ENCODE data around the gene FAM131A. TPM values are rescaled to one million over a fixed set of nuclear protein-coding genes. Genes with fewer than 3 reads are reported as not detected.

Gene FAM131A
- total and polyA plus RNA-seq, 9 of the 15 experiments (the other 6 are each of a cell fraction or from before 2014, with no cell fraction given): 0.48 to 11.1 (median 4.3) TPM

DNA sequence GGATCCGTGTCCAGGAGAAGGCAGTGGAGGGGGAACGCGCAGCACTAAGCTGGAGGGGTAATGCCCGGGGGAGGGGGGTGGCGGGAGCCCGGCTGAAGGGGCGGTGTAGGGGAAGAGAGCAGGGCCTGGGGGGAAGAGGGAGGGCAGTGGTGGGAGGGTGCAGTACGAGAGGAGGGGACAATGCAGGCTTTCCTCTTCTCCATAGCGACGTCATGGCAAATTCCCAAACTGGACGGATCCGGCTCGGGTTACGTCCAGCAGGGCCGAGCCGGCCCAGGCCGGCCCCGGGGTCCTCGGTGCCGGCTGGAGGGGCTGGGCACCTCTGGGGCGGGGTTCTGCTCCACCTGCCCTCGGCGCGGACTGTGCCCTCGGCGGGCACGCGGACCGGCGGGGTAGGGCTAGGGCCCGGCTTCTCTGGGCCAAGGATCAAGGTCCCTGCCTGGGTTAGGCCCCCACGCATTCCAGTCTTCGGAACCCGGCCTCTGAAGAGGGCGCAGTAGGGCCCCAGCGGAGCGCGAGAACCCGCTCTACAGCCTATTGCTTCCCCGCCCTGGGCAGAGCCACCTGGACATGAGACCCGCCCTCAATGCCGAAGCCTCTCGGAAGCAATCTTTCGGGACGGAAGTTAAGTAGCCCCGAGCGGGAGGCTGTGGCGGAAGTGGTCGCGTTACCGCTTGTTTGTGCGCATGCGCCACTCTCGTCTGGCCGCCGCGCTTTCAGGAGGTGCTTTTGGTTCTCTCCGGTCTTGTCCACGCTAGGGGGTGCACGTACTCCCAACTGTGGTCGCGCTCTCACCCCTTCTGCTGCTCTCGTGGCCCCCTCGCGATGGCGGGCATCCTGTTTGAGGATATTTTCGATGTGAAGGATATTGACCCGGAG lies 25.5 kb downstream of the FAM131A start (continued):
- TF ChIP-seq, protein P1, sequence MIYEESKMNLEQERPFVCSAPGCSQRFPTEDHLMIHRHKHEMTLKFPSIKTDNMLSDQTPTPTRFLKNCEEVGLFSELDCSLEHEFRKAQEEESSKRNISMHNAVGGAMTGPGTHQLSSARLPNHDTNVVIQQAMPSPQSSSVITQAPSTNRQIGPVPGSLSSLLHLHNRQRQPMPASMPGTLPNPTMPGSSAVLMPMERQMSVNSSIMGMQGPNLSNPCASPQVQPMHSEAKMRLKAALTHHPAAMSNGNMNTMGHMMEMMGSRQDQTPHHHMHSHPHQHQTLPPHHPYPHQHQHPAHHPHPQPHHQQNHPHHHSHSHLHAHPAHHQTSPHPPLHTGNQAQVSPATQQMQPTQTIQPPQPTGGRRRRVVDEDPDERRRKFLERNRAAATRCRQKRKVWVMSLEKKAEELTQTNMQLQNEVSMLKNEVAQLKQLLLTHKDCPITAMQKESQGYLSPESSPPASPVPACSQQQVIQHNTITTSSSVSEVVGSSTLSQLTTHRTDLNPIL (CRISPR knock-in tag; IDR thresholded peaks at IDR 0.05): no peak
- TF ChIP-seq, protein P2, sequence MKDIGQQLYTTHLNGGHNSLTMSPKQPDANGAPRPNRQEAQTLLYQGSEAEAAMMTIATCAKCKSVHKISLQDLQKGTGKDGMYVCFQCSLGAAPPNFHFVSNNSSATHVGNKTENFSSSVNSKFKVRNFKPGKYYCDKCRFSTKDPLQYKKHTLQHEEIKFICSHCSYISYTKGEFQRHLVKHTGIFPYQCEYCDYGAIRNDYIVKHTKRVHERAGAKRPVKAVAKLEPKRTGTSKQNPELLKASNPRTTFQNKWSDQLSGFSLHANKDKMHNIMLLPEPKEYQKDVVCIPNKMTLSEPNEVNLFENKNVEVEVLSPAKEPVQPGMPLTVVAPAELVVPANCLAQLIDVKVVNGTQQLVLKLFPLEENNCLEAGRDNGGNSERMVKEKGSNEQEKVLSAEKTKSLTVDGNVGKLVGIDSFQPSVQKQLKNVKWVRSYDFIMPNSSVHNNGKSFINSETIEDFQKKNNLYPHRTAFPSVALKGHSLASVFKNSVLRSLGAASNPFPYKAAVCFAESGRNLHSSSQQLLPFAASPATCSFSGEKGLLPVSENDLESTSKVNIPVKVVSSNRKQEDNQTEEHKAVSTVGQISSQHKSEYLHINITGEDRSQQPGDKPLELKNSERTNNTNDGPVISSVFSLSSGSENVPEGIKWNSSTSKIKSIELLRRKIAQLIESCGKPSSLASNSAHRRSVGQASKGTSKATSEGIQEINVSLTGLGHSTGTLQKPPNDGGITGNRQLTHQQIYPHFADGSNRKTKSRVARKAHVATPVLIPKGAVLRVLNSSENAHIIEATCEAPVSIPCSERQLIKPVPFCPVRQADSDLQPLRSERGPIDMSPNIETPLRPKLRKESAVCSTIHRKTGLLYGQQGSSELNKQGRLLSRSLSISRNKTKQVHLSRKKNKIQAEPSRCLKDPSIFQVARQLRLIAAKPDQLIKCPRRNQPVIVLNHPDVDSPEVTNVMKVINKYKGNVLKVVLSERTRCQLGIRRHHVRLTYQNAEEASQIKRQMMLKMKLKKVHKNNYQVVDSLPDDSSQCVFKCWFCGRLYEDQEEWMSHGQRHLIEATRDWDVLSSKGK (CRISPR knock-in tag; IDR thresholded peaks at IDR 0.05): no peak
- TF ChIP-seq ZNF316 (IDR thresholded peaks at IDR 0.05) (no peak), MTA1 (IDR thresholded peaks at IDR 0.05; ENCODE audit: borderline replicate concordance) (peak; percentile 76), POLR2AphosphoS2 (IDR thresholded peaks at IDR 0.05; ENCODE audit: low read length) (peak; percentile 97), MEIS2 (IDR thresholded peaks at IDR 0.05; ENCODE audit: partially characterized antibody) (peak; percentile 87), FOXP1 (CRISPR knock-in tag; IDR thresholded peaks at IDR 0.05) (0 out of 2 replicates have a peak, but pooled peaks have one; percentile 3), PML (IDR thresholded peaks at IDR 0.05; ENCODE audit: low read length) (peak; percentile 82), DIDO1 (tag; IDR thresholded peaks at IDR 0.05; ENCODE audit: low read depth) (peak; percentile 31; the same call in 1 of the 2 replicates), ATF1 (CRISPR knock-in tag; IDR thresholded peaks at IDR 0.05) (no peak), ATF1 (tag; IDR thresholded peaks at IDR 0.05) (peak; percentile 71), HNRNPK (IDR thresholded peaks at IDR 0.05; ENCODE audit: low read depth, low read length, poor library complexity, severe bottlenecking) (no peak), ETS2 (tag; IDR thresholded peaks at IDR 0.05; ENCODE audit: borderline replicate concordance, poor library complexity, severe bottlenecking) (no peak)
- TF ChIP-seq, protein P3, sequence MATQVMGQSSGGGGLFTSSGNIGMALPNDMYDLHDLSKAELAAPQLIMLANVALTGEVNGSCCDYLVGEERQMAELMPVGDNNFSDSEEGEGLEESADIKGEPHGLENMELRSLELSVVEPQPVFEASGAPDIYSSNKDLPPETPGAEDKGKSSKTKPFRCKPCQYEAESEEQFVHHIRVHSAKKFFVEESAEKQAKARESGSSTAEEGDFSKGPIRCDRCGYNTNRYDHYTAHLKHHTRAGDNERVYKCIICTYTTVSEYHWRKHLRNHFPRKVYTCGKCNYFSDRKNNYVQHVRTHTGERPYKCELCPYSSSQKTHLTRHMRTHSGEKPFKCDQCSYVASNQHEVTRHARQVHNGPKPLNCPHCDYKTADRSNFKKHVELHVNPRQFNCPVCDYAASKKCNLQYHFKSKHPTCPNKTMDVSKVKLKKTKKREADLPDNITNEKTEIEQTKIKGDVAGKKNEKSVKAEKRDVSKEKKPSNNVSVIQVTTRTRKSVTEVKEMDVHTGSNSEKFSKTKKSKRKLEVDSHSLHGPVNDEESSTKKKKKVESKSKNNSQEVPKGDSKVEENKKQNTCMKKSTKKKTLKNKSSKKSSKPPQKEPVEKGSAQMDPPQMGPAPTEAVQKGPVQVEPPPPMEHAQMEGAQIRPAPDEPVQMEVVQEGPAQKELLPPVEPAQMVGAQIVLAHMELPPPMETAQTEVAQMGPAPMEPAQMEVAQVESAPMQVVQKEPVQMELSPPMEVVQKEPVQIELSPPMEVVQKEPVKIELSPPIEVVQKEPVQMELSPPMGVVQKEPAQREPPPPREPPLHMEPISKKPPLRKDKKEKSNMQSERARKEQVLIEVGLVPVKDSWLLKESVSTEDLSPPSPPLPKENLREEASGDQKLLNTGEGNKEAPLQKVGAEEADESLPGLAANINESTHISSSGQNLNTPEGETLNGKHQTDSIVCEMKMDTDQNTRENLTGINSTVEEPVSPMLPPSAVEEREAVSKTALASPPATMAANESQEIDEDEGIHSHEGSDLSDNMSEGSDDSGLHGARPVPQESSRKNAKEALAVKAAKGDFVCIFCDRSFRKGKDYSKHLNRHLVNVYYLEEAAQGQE (IDR thresholded peaks at IDR 0.05; ENCODE audit: borderline replicate concordance): peak; percentile 99
- TF ChIP-seq, protein P3 (CRISPR knock-in tag; IDR thresholded peaks at IDR 0.05; ENCODE audit: low read depth): 0 out of 2 replicates have a peak, but pooled peaks have one; percentile 50
